ENCODE measurements around the gene CLEC10A.
A peak's percentile ranks its signal among the peaks of the same experiment; 100 is the strongest.
"Not testable (repeated sequence)": the region's sequence is repeated elsewhere in the genome, so short reads cannot be mapped to it uniquely, and the experiment has no call there.

Gene CLEC10A

DNA sequence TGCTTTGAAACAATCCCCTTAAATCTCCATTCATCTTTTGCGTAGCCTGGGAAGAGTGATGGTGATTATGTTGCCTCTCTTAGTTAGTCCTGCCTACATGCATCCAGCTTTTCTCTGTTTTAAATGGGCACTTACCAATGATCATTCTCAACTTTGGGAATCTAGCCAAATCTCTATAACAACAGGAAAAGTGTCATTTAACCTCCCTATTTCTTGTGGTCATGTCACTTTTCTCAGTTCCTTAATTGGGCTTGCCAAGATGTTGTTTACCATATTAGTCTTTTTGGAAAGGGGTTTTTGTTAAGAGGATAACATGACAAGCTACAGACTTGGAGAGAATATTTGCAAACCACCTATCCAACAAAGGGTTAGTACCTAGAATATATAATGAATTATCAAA, 15.6 kb upstream of the CLEC10A start:
- H3K4me3 ChIP-seq (ENCODE audit: low read depth, low read length): no peak overlapping the region
- DNase-seq (ENCODE audit: low read depth): peak; percentile 55
- TF ChIP-seq, protein P1, sequence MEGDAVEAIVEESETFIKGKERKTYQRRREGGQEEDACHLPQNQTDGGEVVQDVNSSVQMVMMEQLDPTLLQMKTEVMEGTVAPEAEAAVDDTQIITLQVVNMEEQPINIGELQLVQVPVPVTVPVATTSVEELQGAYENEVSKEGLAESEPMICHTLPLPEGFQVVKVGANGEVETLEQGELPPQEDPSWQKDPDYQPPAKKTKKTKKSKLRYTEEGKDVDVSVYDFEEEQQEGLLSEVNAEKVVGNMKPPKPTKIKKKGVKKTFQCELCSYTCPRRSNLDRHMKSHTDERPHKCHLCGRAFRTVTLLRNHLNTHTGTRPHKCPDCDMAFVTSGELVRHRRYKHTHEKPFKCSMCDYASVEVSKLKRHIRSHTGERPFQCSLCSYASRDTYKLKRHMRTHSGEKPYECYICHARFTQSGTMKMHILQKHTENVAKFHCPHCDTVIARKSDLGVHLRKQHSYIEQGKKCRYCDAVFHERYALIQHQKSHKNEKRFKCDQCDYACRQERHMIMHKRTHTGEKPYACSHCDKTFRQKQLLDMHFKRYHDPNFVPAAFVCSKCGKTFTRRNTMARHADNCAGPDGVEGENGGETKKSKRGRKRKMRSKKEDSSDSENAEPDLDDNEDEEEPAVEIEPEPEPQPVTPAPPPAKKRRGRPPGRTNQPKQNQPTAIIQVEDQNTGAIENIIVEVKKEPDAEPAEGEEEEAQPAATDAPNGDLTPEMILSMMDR (IDR thresholded peaks at IDR 0.05; ENCODE audit: insufficient read depth, low read depth, low read length, missing control alignments): no peak

DNA sequence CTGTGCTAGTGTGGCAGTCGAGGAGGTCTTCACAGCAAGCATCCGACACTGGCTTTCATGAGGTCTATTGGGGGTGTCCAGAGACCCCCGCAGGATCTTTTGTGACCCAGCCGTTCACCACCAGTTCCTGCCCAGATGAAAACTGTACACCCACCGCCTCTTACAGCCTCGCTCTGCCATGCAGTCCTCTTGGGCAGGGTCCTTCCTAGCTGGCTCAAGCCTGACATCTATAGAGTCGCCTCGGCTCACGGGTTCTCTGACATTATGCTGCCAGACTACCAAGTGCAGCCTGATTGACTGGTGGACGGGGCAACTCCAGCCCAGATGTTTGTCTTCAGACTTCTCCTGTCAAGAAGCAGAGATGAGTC, 14.6 kb upstream of the CLEC10A start:
- DNase-seq (ENCODE audit: low read depth): peak; percentile 21
- no peak overlapping the region for H3K4me3 ChIP-seq (ENCODE audit: low read depth, low read length)
- TF ChIP-seq, protein P1 (IDR thresholded peaks at IDR 0.05; ENCODE audit: insufficient read depth, low read depth, low read length, missing control alignments): no peak

DNA sequence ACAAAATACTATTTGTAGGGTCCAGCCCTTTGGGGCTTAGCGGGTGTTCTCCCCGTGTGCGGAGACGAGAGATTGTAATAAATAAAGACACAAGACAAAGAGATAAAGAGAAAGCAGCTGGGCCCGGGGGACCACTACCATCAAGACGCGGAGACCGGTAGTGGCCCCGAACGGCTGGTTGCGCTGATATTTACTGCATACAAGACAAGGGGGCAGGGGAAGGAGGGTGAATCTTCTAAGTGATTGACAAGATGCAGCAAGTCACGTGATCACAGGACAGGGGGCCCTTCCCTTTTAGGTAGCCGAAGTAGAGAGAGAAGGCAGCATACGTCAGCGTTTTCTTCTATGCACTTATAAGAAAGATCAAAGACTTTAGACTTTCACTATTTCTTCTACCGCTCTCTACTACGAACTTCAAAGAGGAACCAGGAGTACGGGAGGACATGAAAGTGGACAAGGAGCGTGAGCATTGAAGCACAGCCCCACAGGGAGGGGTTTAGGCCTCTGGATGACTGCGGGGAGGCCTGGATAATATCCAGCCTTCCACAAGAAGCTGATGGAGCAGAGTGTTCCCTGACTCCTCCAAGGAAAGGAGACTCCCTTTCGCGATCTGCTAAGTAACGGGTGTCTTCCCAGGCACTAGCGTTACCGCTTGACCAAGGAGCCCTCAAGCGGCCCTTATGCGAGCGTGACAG, 11.4 kb upstream of the CLEC10A start:
- peak; percentile 18 for DNase-seq (ENCODE audit: low read depth)
- H3K4me3 ChIP-seq (ENCODE audit: low read depth, low read length): not testable (repeated sequence)

DNA sequence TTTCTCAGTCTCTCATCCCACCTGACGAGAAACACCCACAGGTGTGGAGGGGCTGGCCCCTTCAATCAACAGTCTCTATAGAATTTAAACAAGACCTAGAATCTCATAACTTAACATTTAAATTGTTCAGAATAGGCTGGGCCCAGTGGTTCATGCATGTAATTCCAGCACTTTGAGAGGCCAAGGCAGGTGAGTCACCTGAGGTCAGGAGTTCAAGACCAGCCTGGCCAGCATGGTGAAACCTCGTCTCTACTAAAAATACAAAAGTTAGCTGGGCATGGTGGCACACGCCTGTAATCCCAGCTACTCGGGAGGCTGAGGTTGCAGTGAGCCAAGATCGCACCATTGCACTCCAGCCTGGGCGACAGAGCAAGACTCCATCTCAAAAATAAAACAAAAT, 9.5 kb upstream of the CLEC10A start:
- not testable (repeated sequence) for H3K4me3 ChIP-seq (ENCODE audit: low read depth, low read length); DNase-seq (ENCODE audit: low read depth)

DNA sequence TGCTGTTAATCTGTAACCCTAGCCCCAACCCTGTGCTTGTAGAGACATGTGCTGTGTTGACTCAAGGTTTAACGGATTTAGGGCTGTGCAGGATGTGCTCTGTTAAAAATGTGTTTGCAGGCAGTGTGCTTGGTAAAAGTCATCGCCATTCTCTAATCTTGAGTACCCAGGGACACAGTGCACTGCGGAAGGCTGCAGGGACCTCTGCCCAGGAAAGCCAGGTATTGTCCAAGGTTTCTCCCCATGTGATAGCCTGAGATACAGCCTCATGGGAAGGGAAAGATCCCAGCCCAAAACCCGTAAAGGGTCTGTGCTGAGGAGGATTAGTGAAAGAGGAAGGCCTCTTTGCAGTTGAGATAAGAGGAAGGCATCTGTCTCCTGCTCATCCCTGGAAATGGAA, 8.4 kb upstream of the CLEC10A start:
- not testable (repeated sequence) for DNase-seq (ENCODE audit: low read depth); H3K4me3 ChIP-seq (ENCODE audit: low read depth, low read length)

DNA sequence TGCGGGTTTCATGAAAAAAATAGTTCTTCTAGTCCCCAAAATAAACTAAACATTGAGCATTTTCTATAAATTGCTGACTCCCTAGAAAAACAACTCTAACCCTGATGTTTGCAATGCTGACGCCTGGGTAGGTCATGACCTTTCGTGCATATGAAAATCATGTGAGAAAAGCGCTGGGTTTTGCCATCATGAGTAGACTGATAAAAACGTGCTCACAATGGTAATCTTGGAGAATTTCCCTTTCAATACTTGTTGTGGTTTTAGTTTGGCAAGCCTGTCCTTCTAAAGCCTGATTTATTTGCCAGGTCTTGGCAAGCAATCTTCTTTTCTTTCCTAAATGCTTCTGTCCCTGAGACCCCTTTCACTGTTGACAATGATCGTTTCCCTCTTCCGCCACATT, 4.0 kb upstream of the CLEC10A start:
- TF ChIP-seq, protein P1 (IDR thresholded peaks at IDR 0.05; ENCODE audit: insufficient read depth, low read depth, low read length, missing control alignments): no peak
- DNase-seq (ENCODE audit: low read depth): no peak
- no peak overlapping the region for H3K4me3 ChIP-seq (ENCODE audit: low read depth, low read length)

DNA sequence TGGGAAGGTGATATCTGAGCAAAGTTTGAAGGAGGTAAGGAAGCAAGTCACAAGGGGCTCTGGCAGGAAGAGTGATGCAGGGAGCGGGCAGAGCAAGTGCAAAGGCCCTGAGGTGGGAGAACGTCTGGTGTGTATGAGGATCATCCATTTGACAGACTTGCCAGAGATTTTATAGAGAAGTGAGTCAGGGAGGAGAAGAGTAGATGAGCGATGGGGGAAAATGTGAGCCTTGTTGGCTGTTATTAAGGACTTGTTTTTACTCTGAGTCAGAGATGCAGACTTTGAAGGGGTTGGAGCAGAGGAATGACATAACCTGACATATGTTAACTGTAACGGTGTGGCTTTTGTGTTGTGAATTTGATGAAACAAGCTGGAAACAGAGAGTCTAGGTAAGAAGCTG, 3.5 kb upstream of the CLEC10A start:
- DNase-seq (ENCODE audit: low read depth): no peak
- TF ChIP-seq, protein P1 (IDR thresholded peaks at IDR 0.05; ENCODE audit: insufficient read depth, low read depth, low read length, missing control alignments): no peak
- H3K4me3 ChIP-seq (ENCODE audit: low read depth, low read length): no peak overlapping the region

DNA sequence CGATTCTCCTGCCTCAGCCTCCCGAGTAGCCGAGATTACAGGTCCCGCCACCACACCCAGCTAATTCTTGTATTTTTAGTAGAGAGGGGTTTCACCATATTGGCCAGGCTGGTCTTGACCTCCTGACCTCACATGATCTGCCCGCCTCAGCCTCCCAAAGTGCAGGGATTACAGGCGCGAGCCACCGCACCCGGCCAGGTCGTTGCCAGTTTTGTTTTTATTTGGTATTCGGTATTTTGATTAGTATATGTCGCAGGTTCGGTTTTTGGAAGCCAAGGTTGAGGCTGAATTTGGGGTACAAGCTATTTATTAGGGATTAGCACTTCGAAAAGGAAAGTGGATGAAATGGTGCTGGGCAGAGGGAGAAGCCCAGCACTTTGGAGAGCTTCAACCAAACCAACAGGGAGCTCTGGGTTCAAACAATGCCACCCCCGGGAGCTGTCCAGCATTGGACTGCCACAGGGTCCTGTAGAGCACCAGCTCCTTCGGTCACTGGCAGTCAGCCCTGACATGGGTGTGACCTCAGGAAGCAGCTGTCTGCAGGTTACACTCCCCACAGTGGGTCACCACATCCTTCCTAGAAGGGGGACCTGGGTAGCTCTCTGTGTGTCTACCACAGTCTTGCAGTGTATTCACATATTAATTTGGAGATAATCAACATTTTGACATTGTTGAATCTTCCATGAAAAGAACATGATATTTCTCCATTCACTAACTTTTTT, 1.5 kb upstream of the CLEC10A start:
- TF ChIP-seq, protein P1 (IDR thresholded peaks at IDR 0.05; ENCODE audit: insufficient read depth, low read depth, low read length, missing control alignments): no peak
- no peak overlapping the region for H3K4me3 ChIP-seq (ENCODE audit: low read depth, low read length)
- DNase-seq (ENCODE audit: low read depth): peak; percentile 44
